Panc1 (cell line): ENCODE measurements around the gene FCHSD2. TPM values are rescaled to one million over a fixed set of nuclear protein-coding genes. Genes with fewer than 3 reads are reported as not detected.

Experiments used
- ATAC-seq: fragments of 200-7000 bp; cut with Tn5 transposase; 2 replicates; pipeline ENCODE4 v1.9.1; 2020; ENCODE audit warnings: mild to moderate bottlenecking, moderate library complexity
- BruUV-seq: library from RNA; stranded (reverse); fragments of 400-500 nt; replicated peaks from 2 replicates; lab custom pipeline; 2021; lab: Mats Ljungman, UMichigan
- CTCF ChIA-PET: fragments of 300-600 bp; sonication (Branson Sonifier 250); formaldehyde crosslinking; loops from one replicate; lab custom pipeline; 2022; ENCODE audit warnings: antibody characterized with exemption; lab: Charles Lee
- POLR2A ChIA-PET: fragments of 300-600 bp; sonication (Branson Sonifier 250); formaldehyde crosslinking; loops from one replicate; lab custom pipeline; 2022; ENCODE audit warnings: antibody characterized with exemption; lab: Charles Lee
- DNase-seq: peaks from one replicate; pipeline ENCODE4 v3.0.0-alpha.2; 2010; ENCODE audit warnings: low read depth, low spot score
- H3K27ac ChIP-seq: 2 replicates; pipeline ENCODE4 v1.5.1; 2011; ENCODE audit warnings: mild to moderate bottlenecking, low read length, inconsistent platforms
- H3K27me3 ChIP-seq: fragments of 200-500 bp; sonication (Bioruptor generic); 2 replicates; pipeline ENCODE4 v1.6.0; 2014; ENCODE audit warnings: low read length, inconsistent platforms; ENCODE audit not compliant: control insufficient read depth, insufficient read depth
- H3K36me3 ChIP-seq: fragments of 200-500 bp; sonication (Bioruptor generic); 2 replicates; pipeline ENCODE4 v1.5.1; 2014; ENCODE audit warnings: inconsistent platforms, mild to moderate bottlenecking, low read length, moderate library complexity; ENCODE audit not compliant: control insufficient read depth, insufficient read depth
- H3K4me1 ChIP-seq: 2 replicates; pipeline ENCODE4 v1.5.1; 2011; ENCODE audit warnings: inconsistent platforms, mild to moderate bottlenecking, low read length, moderate library complexity; ENCODE audit not compliant: control insufficient read depth, insufficient read depth
- H3K4me3 ChIP-seq, 2 experiments: 2 replicates each; pipeline ENCODE4 v1.5.1; 2011 to 2012; ENCODE audit warnings: low read depth in 2 of 2, low read length in 2 of 2, mild to moderate bottlenecking in 2 of 2, inconsistent platforms in 1 of 2, moderate library complexity in 1 of 2
- H3K9me3 ChIP-seq: fragments of 200-500 bp; sonication (Bioruptor generic); 2 replicates; pipeline ENCODE4 v1.5.1; 2014; ENCODE audit warnings: low read depth, mild to moderate bottlenecking, inconsistent platforms, low read length, moderate library complexity; ENCODE audit not compliant: control insufficient read depth, insufficient read depth
- CTCF ChIP-seq: fragments of 450-650 bp; IDR thresholded peaks from 2 replicates; pipeline ENCODE4 v1.5.1; 2017; ENCODE audit warnings: mild to moderate bottlenecking
- POLR2AphosphoS5 ChIP-seq: IDR thresholded peaks from 2 replicates; pipeline ENCODE4 v1.6.1; 2012; ENCODE audit warnings: mild to moderate bottlenecking, low read depth, low read length, moderate library complexity
- REST ChIP-seq, 2 experiments: IDR thresholded peaks; 2 replicates each; pipeline ENCODE4 v1.6.1; 2011 to 2012; ENCODE audit warnings: low read depth in 2 of 2, control low read depth in 1 of 2, low read length in 1 of 2, mild to moderate bottlenecking in 1 of 2, moderate library complexity in 1 of 2; ENCODE audit not compliant: insufficient read depth in 1 of 2
- SIN3A ChIP-seq: IDR thresholded peaks from 2 replicates; pipeline ENCODE4 v1.6.1; 2012; ENCODE audit warnings: low read depth, mild to moderate bottlenecking, low read length, moderate library complexity, borderline replicate concordance; ENCODE audit not compliant: insufficient read depth
- TCF7L2 ChIP-seq: IDR thresholded peaks from 2 replicates; pipeline ENCODE4 v1.6.1; 2011; ENCODE audit warnings: mild to moderate bottlenecking, low read depth, low read length, inconsistent platforms
- in situ Hi-C: cut with HindIII; loops from 2 replicates; pipeline ENCODE4 v1.10.0; 2016; ENCODE audit warnings: low sequenced_read_pairs, low pct_unique_long_range_greater_than_20kb
- intact Hi-C: fragments of 100-400 bp; cut with micrococcal nuclease; formaldehyde crosslinking; loops from one replicate; pipeline ENCODE4 v1.10.0; 2022; ENCODE audit not compliant: unreplicated experiment
- total RNA-seq: library from RNA; stranded (reverse); gene quantifications from one replicate; pipeline ENCODE4 v1.2.1, GENCODE V29; 2021; ENCODE audit not compliant: unreplicated experiment

FCHSD2 gene
- total RNA-seq, 1 experiment from 2014 or later, result 31.8 TPM

- Histone ChIP-seq H3K27ac (no peak overlapping the region), H3K9me3 (no peaks in the 10 kb centered on the region), H3K27me3 (no peaks in the 10 kb centered on the region), H3K4me1 (no peaks in the 10 kb centered on the region), H3K4me3 (no peak overlapping the region), H3K36me3 (no peaks in the 10 kb centered on the region)
- intact Hi-C loops, result no loop called here
- DNase-seq, result no peak
- ATAC-seq, result no peak
- TF ChIP-seq SIN3A (no peak), TCF7L2 (no peak), POLR2AphosphoS5 (no peak), REST (IDR thresholded peaks at IDR 0.05; ENCODE audit: insufficient read depth in 1 of 2, low read depth in 2 of 2, low read length in 1 of 2) (no peak), CTCF (no peak)
- CTCF ChIA-PET, result no interaction called here
- in situ Hi-C loops, result no loop called here
- POLR2A ChIA-PET, result interaction anchor here (0.6 kb wide), 1 partner anchor 381 kb away, joined by 4 read pairs; no protein-coding TSS in a partner anchor
- BruUV-seq, result no TSS peak
Observed at GRCh38 chr11:73173755-73174494, 31.8 kb upstream of the FCHSD2 start.

GRCh38 chr11:73172992-73173656 lies 31.0 kb upstream of the FCHSD2 start:
- Histone ChIP-seq H3K27me3 (no peaks in the 10 kb centered on the region), H3K9me3 (no peaks in the 10 kb centered on the region), H3K36me3 (no peaks in the 10 kb centered on the region), H3K4me3 (no peak overlapping the region), H3K4me1 (no peaks in the 10 kb centered on the region), H3K27ac (no peak overlapping the region)
- ATAC-seq (no peak), DNase-seq (no peak)
- in situ Hi-C loops, result no loop called here
- BruUV-seq, result no TSS peak
- intact Hi-C loops, result no loop called here
- ChIA-PET CTCF (no interaction called here), POLR2A (interaction anchor here (0.6 kb wide), 1 partner anchor 381 kb away, joined by 4 read pairs; no protein-coding TSS in a partner anchor)
- no peak for TF ChIP-seq REST (IDR thresholded peaks at IDR 0.05; ENCODE audit: insufficient read depth in 1 of 2, low read depth in 2 of 2, low read length in 1 of 2)
